IMR-90 (cell line): Measurements from ENCODE around the gene IFT43. TPM values are rescaled to one million over a fixed set of nuclear protein-coding genes. Genes with fewer than 3 reads are reported as not detected.

Source experiments
- ATAC-seq: fragments of 200-7000 bp; cut with Tn5 transposase; 2 replicates; pipeline ENCODE4 v1.9.1; 2020; ENCODE audit warnings: low read depth, mild to moderate bottlenecking, moderate library complexity
- BruUV-seq: library from RNA; stranded (reverse); fragments of 400-500 nt; replicated peaks from 2 replicates; lab custom pipeline; 2021; lab: Mats Ljungman, UMichigan
- CTCF ChIA-PET: fragments of 300-600 bp; formaldehyde crosslinking; extraction: SDS; loops from one replicate; lab custom pipeline; 2021; ENCODE audit warnings: antibody characterized with exemption; lab: Yijun Ruan, JAX
- POLR2A ChIA-PET: fragments of 300-600 bp; sonication (Branson Sonifier 250); formaldehyde crosslinking; loops from one replicate; lab custom pipeline; 2022; ENCODE audit warnings: antibody characterized with exemption; ENCODE audit not compliant: unreplicated experiment; lab: Charles Lee
- DNase-seq: peaks from one replicate; pipeline ENCODE4 v3.0.0; 2013
- H2AFZ ChIP-seq: replicated peaks from 2 replicates; pipeline ENCODE3; 2013; ENCODE audit warnings: low read length, mild to moderate bottlenecking; ENCODE audit not compliant: poor library complexity
- H2AK5ac ChIP-seq: 2 replicates; pipeline ENCODE4 v1.6.1; 2013; ENCODE audit warnings: low read depth, low read length, inconsistent platforms
- H2AK9ac ChIP-seq: replicated peaks from 2 replicates; pipeline ENCODE3; 2013; ENCODE audit warnings: mild to moderate bottlenecking, low read depth, low read length, moderate library complexity; ENCODE audit not compliant: poor library complexity
- H2BK120ac ChIP-seq: 2 replicates; pipeline ENCODE4 v1.6.1; 2013; ENCODE audit warnings: low read depth, low read length, inconsistent platforms
- H2BK15ac ChIP-seq: 3 replicates; pipeline ENCODE4 v1.6.1; 2013; ENCODE audit warnings: low read depth, low read length, inconsistent platforms
- H2BK20ac ChIP-seq: 2 replicates; pipeline ENCODE4 v1.6.1; 2013; ENCODE audit warnings: low read depth, mild to moderate bottlenecking, inconsistent platforms, low read length, moderate library complexity
- H2BK5ac ChIP-seq: 2 replicates; pipeline ENCODE4 v1.6.1; 2013; ENCODE audit warnings: mild to moderate bottlenecking, low read depth, low read length, inconsistent platforms; ENCODE audit not compliant: poor library complexity, severe bottlenecking
- H3K14ac ChIP-seq: replicated peaks from 2 replicates; pipeline ENCODE4 v1.6.1; 2013; ENCODE audit warnings: low read depth, low read length, inconsistent platforms
- H3K18ac ChIP-seq: 2 replicates; pipeline ENCODE4 v1.6.1; 2013; ENCODE audit warnings: low read depth, low read length, control low read depth
- H3K23ac ChIP-seq: 2 replicates; pipeline ENCODE4 v1.6.1; 2013; ENCODE audit warnings: low read depth, low read length, inconsistent platforms
- H3K27ac ChIP-seq: 2 replicates; pipeline ENCODE4 v1.5.1; 2013; ENCODE audit warnings: mild to moderate bottlenecking, control low read depth, low read length; ENCODE audit not compliant: insufficient read depth
- H3K27me3 ChIP-seq: 2 replicates; pipeline ENCODE4 v1.6.1; 2013; ENCODE audit warnings: low read length; ENCODE audit not compliant: control insufficient read depth, insufficient read depth
- H3K36me3 ChIP-seq: 2 replicates; pipeline ENCODE4 v1.6.1; 2013; ENCODE audit warnings: low read length, mixed read lengths; ENCODE audit not compliant: control insufficient read depth, insufficient read depth
- H3K4ac ChIP-seq: 2 replicates; pipeline ENCODE4 v1.6.1; 2013; ENCODE audit warnings: low read depth, low read length, inconsistent platforms
- H3K4me1 ChIP-seq: 2 replicates; pipeline ENCODE4 v1.6.1; 2013; ENCODE audit warnings: low read length, mixed read lengths; ENCODE audit not compliant: control insufficient read depth, insufficient read depth
- H3K4me2 ChIP-seq: 2 replicates; pipeline ENCODE4 v1.6.1; 2013; ENCODE audit warnings: low read depth, mild to moderate bottlenecking, control low read depth, low read length, moderate library complexity
- H3K4me3 ChIP-seq: 2 replicates; pipeline ENCODE4 v1.5.1; 2013; ENCODE audit warnings: low read depth, mild to moderate bottlenecking, control low read depth, low read length, moderate library complexity; ENCODE audit not compliant: insufficient read depth
- H3K56ac ChIP-seq: 2 replicates; pipeline ENCODE4 v1.6.1; 2013; ENCODE audit warnings: low read length, inconsistent platforms; ENCODE audit not compliant: insufficient read depth; ENCODE audit errors: extremely low read depth
- H3K79me1 ChIP-seq, 2 experiments: 2 replicates each; pipeline ENCODE4 v1.6.1; 2013; ENCODE audit warnings: low read length in 2 of 2, inconsistent platforms in 1 of 2, low read depth in 1 of 2
- H3K9ac ChIP-seq: 2 replicates; pipeline ENCODE4 v1.6.1; 2013; ENCODE audit warnings: low read depth, low read length, control low read depth
- H3K9me1 ChIP-seq: 2 replicates; pipeline ENCODE4 v1.6.1; 2013; ENCODE audit warnings: low read length, inconsistent platforms; ENCODE audit not compliant: insufficient read depth
- H3K9me3 ChIP-seq: 2 replicates; pipeline ENCODE4 v1.6.1; 2013; ENCODE audit warnings: low read length; ENCODE audit not compliant: control insufficient read depth, insufficient read depth
- H4K20me1 ChIP-seq: 2 replicates; pipeline ENCODE4 v1.6.1; 2013; ENCODE audit warnings: low read length, inconsistent platforms; ENCODE audit not compliant: insufficient read depth
- H4K5ac ChIP-seq: 2 replicates; pipeline ENCODE4 v1.6.1; 2013; ENCODE audit warnings: mild to moderate bottlenecking, low read depth, low read length, control low read depth
- H4K8ac ChIP-seq, 2 experiments: 2 replicates each; pipeline ENCODE4 v1.6.1; 2013; ENCODE audit warnings: low read depth in 2 of 2, low read length in 2 of 2, control low read depth in 1 of 2, inconsistent platforms in 1 of 2
- H4K91ac ChIP-seq: 2 replicates; pipeline ENCODE4 v1.6.1; 2013; ENCODE audit warnings: low read depth, low read length, inconsistent platforms; ENCODE audit not compliant: insufficient read depth
- ELK1 ChIP-seq: fragments of 150-350 bp; IDR thresholded peaks from 2 replicates; pipeline ENCODE4 v1.6.1; 2016; ENCODE audit warnings: low read depth, mild to moderate bottlenecking, low read length, moderate library complexity, borderline replicate concordance
- FOS ChIP-seq: fragments of 150-350 bp; IDR thresholded peaks from 2 replicates; pipeline ENCODE4 v1.6.1; 2016; ENCODE audit warnings: low read depth, low read length
- MAFK ChIP-seq: IDR thresholded peaks from 2 replicates; pipeline ENCODE4 v1.6.1; 2012; ENCODE audit warnings: low read depth, low read length, improper control_type of control experiment
- MXI1 ChIP-seq: IDR thresholded peaks from 2 replicates; pipeline ENCODE4 v1.6.1; 2012; ENCODE audit warnings: low read depth, mild to moderate bottlenecking, low read length, moderate library complexity, borderline replicate concordance
- NFE2L2 ChIP-seq: fragments of 150-350 bp; IDR thresholded peaks from 2 replicates; pipeline ENCODE4 v1.6.1; 2016; ENCODE audit warnings: low read depth, mild to moderate bottlenecking, low read length
- RFX5 ChIP-seq: IDR thresholded peaks from 2 replicates; pipeline ENCODE4 v1.8.0; 2012; ENCODE audit warnings: low read depth, mild to moderate bottlenecking, low read length, moderate library complexity
- SMC3 ChIP-seq: fragments of 150-350 bp; IDR thresholded peaks from 2 replicates; pipeline ENCODE4 v1.6.1; 2016; ENCODE audit warnings: low read depth, mild to moderate bottlenecking, antibody characterized with exemption, low read length, moderate library complexity
- USF2 ChIP-seq: fragments of 150-350 bp; IDR thresholded peaks from 2 replicates; pipeline ENCODE4 v1.6.1; 2017; ENCODE audit warnings: mild to moderate bottlenecking, antibody characterized with exemption, low read length, low read depth
- WGBS, 2 experiments: methylation state at CpG; one replicate each; pipeline versions ENCODE4 v1.1.5 to v1.1.7; 2013; ENCODE audit warnings: missing lambda C conversion rate in 2 of 2; ENCODE audit not compliant: insufficient read length in 1 of 2; ENCODE audit errors: extremely low coverage in 2 of 2; 5-methylcytosine and 5-hydroxymethylcytosine counted together
- dilution Hi-C: fragments of 300-500 bp; cut with HindIII; formaldehyde crosslinking; loops from one replicate; pipeline ENCODE4 v1.14.3; 2018; ENCODE audit warnings: low sequenced_read_pairs; ENCODE audit not compliant: unreplicated experiment
- in situ Hi-C: fragments of 300-500 bp; cut with MboI; formaldehyde crosslinking; loops from 3 replicates; pipeline ENCODE4 v1.14.3; 2019; ENCODE audit warnings: low sequenced_read_pairs, inconsistent platforms, mixed read lengths
- intact Hi-C: fragments of 100-400 bp; cut with micrococcal nuclease; formaldehyde crosslinking; loops from 2 replicates; pipeline ENCODE4 v1.10.0; 2022
- polyA plus RNA-seq, 3 experiments: library from polyadenylated mRNA; depleted of rRNA; stranded (reverse); fragments of >200 nt; gene quantifications; 2 replicates each; pipeline ENCODE4 v1.2.3, GENCODE V29; 2012; ENCODE audit warnings: low replicate concordance in 1 of 3
- total RNA-seq: library from RNA; depleted of rRNA; stranded (reverse); fragments of >200 nt; gene quantifications from 2 replicates; pipeline ENCODE4 v1.2.3, GENCODE V29; 2012

The IFT43 gene
- total and polyA plus RNA-seq, 2 of the 4 experiments (the other 2 are of a cell fraction), result 41.4 to 43.2 TPM

GRCh38 chr14:75979648-75980565 is 5.7 kb upstream of the IFT43 start:
- no peak overlapping the region for H3K27ac ChIP-seq
- dilution Hi-C loops, result no loop called here
- ATAC-seq, result no peak

More at GRCh38 chr14:75979648-75980565, 5.7 kb upstream of the IFT43 start:
- no TSS peak for BruUV-seq
- no peak overlapping the region for H3K23ac ChIP-seq
- no peaks in the 10 kb centered on the region for H4K20me1 ChIP-seq
- no peak for DNase-seq
- TF ChIP-seq SMC3 (no peak), NFE2L2 (no peak), ELK1 (no peak), MAFK (no peak), RFX5 (no peak), FOS (no peak), MXI1 (no peak), USF2 (peak; percentile 64)
- no peak overlapping the region for H2BK15ac ChIP-seq
- H3K4me1 ChIP-seq, result peaks cover 7% of the 10 kb centered on the region; the same call in 1 of the 2 replicates
- H2AK9ac ChIP-seq, result no peak overlapping the region
- no peaks in the 10 kb centered on the region for H3K79me1 ChIP-seq
- H2BK5ac ChIP-seq, result no peak overlapping the region
- H3K14ac ChIP-seq, result no peak overlapping the region
- H4K8ac ChIP-seq, result no peak overlapping the region
- in situ Hi-C loops (loop anchor here (5.0 to 25.0 kb wide), 4 partner anchors 185 to 1082 kb away; partner anchors contain the start of gene FLVCR2), intact Hi-C loops (loop anchor here (5.0 kb wide), 2 partner anchors 113 to 403 kb away; partner anchors contain the start of gene FLVCR2)
- H3K9me3 ChIP-seq, result no peaks in the 10 kb centered on the region
- H4K5ac ChIP-seq, result no peak overlapping the region
- no peak overlapping the region for H4K91ac ChIP-seq
- no peak overlapping the region for H2BK20ac ChIP-seq
- no peak overlapping the region for H3K4ac ChIP-seq
- H2BK120ac ChIP-seq, result no peak overlapping the region
- ChIA-PET CTCF (interaction anchor here (0.6 to 5.3 kb wide), 7 partner anchors 73 to 402 kb away, joined by 3 to 63 read pairs (median 5); no protein-coding TSS in a partner anchor), POLR2A (no interaction called here)
- peak overlapping the region; percentile 25 for H2AFZ ChIP-seq
- no peak overlapping the region for H3K56ac ChIP-seq
- 58% methylated on average over 6 of the region's 27 CpGs; no CpG with 5 or more reads in 1 of the 2 experiments for WGBS, 2 experiments
- H3K4me3 ChIP-seq, result no peak overlapping the region
- H3K36me3 ChIP-seq, result no peaks in the 10 kb centered on the region
- no peaks in the 10 kb centered on the region for H3K9me1 ChIP-seq
- H2AK5ac ChIP-seq, result no peak overlapping the region
- no peak overlapping the region; the same call in 1 of the 2 replicates for H3K4me2 ChIP-seq
- no peaks in the 10 kb centered on the region; the same call in none of the 2 replicates for H3K27me3 ChIP-seq
- H3K18ac ChIP-seq, result no peak overlapping the region
- no peak overlapping the region for H3K9ac ChIP-seq
